Measurements from ENCODE around the gene SLC27A2. TPM values are rescaled to one million over a fixed set of nuclear protein-coding genes. Genes with fewer than 3 reads are reported as not detected.
"Not testable (repeated sequence)": the region's sequence is repeated elsewhere in the genome, so short reads cannot be mapped to it uniquely, and the experiment has no call there.

Gene SLC27A2
- total and polyA plus RNA-seq, 4 donors: 3.5 to 6.6 (median 5.2) TPM

- DNase-seq (no peak), ATAC-seq (ENCODE audit: insufficient read depth, low FRiP score) (no peak)
- H3K9me3 ChIP-seq (ENCODE audit: control insufficient read depth in 4 of 4, insufficient read depth in 3 of 4, low read length in 3 of 4): no peaks in the 10 kb centered on the region
- no peaks in the 10 kb centered on the region for H3K4me1 ChIP-seq (ENCODE audit: control insufficient read depth in 5 of 5, insufficient read depth in 5 of 5, low read length in 5 of 5)
- TF ChIP-seq CTCF (IDR thresholded peaks at IDR 0.05; ENCODE audit: control extremely low read depth, extremely low read depth): no peak
- H3K36me3 ChIP-seq (ENCODE audit: control insufficient read depth in 4 of 4, insufficient read depth in 4 of 4, low read length in 4 of 4): no peaks in the 10 kb centered on the region
- H3K27ac ChIP-seq (ENCODE audit: low read depth in 1 of 2, low read length in 1 of 2): no peak overlapping the region
- WGBS, 2 donors: 96 to 99% methylated on average over 2 of the region's 2 CpGs
- H3K9ac ChIP-seq (ENCODE audit: insufficient read depth in 1 of 2, low read length in 2 of 2): no peak overlapping the region
- no peaks in the 10 kb centered on the region for H3K27me3 ChIP-seq (ENCODE audit: control insufficient read depth in 3 of 3, insufficient read depth in 3 of 3, low read length in 2 of 3)
- H3K4me3 ChIP-seq: no peak overlapping the region
Measured at GRCh38 chr15:50151476-50151875, 30.5 kb upstream of the SLC27A2 start.

- not testable (repeated sequence) for ATAC-seq (ENCODE audit: insufficient read depth, low FRiP score); H3K4me3 ChIP-seq; H3K36me3 ChIP-seq (ENCODE audit: control insufficient read depth in 4 of 4, insufficient read depth in 4 of 4, low read length in 4 of 4); H3K9me3 ChIP-seq (ENCODE audit: control insufficient read depth in 4 of 4, insufficient read depth in 3 of 4, low read length in 3 of 4); H3K27ac ChIP-seq (ENCODE audit: low read depth in 1 of 2, low read length in 1 of 2); DNase-seq; H3K9ac ChIP-seq (ENCODE audit: insufficient read depth in 1 of 2, low read length in 2 of 2); H3K4me1 ChIP-seq (ENCODE audit: control insufficient read depth in 5 of 5, insufficient read depth in 5 of 5, low read length in 5 of 5); H3K27me3 ChIP-seq (ENCODE audit: control insufficient read depth in 3 of 3, insufficient read depth in 3 of 3, low read length in 2 of 3)
- WGBS, 2 donors: 93 to 96% methylated on average over 18 to 28 of the region's 28 CpGs
Measured at GRCh38 chr15:50158236-50158635, 23.8 kb upstream of the SLC27A2 start.

- no peak for ATAC-seq (ENCODE audit: insufficient read depth, low FRiP score)
- no peak for DNase-seq
- H3K4me1 ChIP-seq (ENCODE audit: control insufficient read depth in 5 of 5, insufficient read depth in 5 of 5, low read length in 5 of 5): no peaks in the 10 kb centered on the region
- TF ChIP-seq CTCF (IDR thresholded peaks at IDR 0.05; ENCODE audit: control extremely low read depth, extremely low read depth): no peak
- H3K4me3 ChIP-seq: no peak overlapping the region
- no peak overlapping the region for H3K27ac ChIP-seq (ENCODE audit: low read depth in 1 of 2, low read length in 1 of 2)
- 72 to 86% methylated on average over 2 of the region's 2 CpGs for WGBS, 2 donors
- H3K36me3 ChIP-seq (ENCODE audit: control insufficient read depth in 4 of 4, insufficient read depth in 4 of 4, low read length in 4 of 4): no peaks in the 10 kb centered on the region
- no peak overlapping the region for H3K9ac ChIP-seq (ENCODE audit: insufficient read depth in 1 of 2, low read length in 2 of 2)
- H3K9me3 ChIP-seq (ENCODE audit: control insufficient read depth in 4 of 4, insufficient read depth in 3 of 4, low read length in 3 of 4): no peaks in the 10 kb centered on the region
- H3K27me3 ChIP-seq (ENCODE audit: control insufficient read depth in 3 of 3, insufficient read depth in 3 of 3, low read length in 2 of 3): no peaks in the 10 kb centered on the region
Measured at GRCh38 chr15:50162969-50163718, 18.9 kb upstream of the SLC27A2 start.

- H3K27ac ChIP-seq (ENCODE audit: low read depth in 1 of 2, low read length in 1 of 2): no peak overlapping the region
- ATAC-seq (ENCODE audit: insufficient read depth, low FRiP score) (no peak), DNase-seq (no peak)
- no peaks in the 10 kb centered on the region for H3K27me3 ChIP-seq (ENCODE audit: control insufficient read depth in 3 of 3, insufficient read depth in 3 of 3, low read length in 2 of 3)
- H3K9me3 ChIP-seq (ENCODE audit: control insufficient read depth in 4 of 4, insufficient read depth in 3 of 4, low read length in 3 of 4): no peaks in the 10 kb centered on the region
- H3K4me1 ChIP-seq (ENCODE audit: control insufficient read depth in 5 of 5, insufficient read depth in 5 of 5, low read length in 5 of 5): no peaks in the 10 kb centered on the region
- H3K36me3 ChIP-seq (ENCODE audit: control insufficient read depth in 4 of 4, insufficient read depth in 4 of 4, low read length in 4 of 4): no peaks in the 10 kb centered on the region
- 68 to 97% methylated on average over 2 of the region's 2 CpGs for WGBS, 2 donors
- no peak for TF ChIP-seq CTCF (IDR thresholded peaks at IDR 0.05; ENCODE audit: control extremely low read depth, extremely low read depth)
- H3K9ac ChIP-seq (ENCODE audit: insufficient read depth in 1 of 2, low read length in 2 of 2): no peak overlapping the region
- no peak overlapping the region for H3K4me3 ChIP-seq
Measured at GRCh38 chr15:50163719-50164410, 18.1 kb upstream of the SLC27A2 start.

Data from lung (tissue), 12 donors.